ENCODE data around the gene AASDH. TPM values are rescaled to one million over a fixed set of nuclear protein-coding genes. Genes with fewer than 3 reads are reported as not detected.

AASDH gene
- total RNA-seq, 3 donors from 2014 or later (not counting 1 experiment from before 2014, with no cell fraction given), result 9.5 to 14.2 (median 9.6) TPM

- Histone ChIP-seq H3K36me3 (ENCODE audit: control insufficient read depth, insufficient read depth, low read length) (no peaks in the 10 kb centered on the region), H3K27ac (ENCODE audit: low read length) (no peak overlapping the region), H3K27me3 (ENCODE audit: control insufficient read depth, insufficient read depth, low read length) (no peaks in the 10 kb centered on the region), H3K4me1 (ENCODE audit: control insufficient read depth, insufficient read depth, low read length) (no peaks in the 10 kb centered on the region), H3K9me3 (ENCODE audit: control insufficient read depth, insufficient read depth, low read length) (no peaks in the 10 kb centered on the region), H3K4me3 (ENCODE audit: low read length) (no peak overlapping the region)
- intact Hi-C loops (cut with micrococcal nuclease), result no loop called here
- Mint-ChIP-seq H3K27ac (no peak overlapping the region), H3K4me1 (no peaks in the 10 kb centered on the region), H3K9me3 (no peaks in the 10 kb centered on the region), H3K27me3 (ENCODE audit: low read depth in 2 of 2) (no peaks in the 10 kb centered on the region), H3K36me3 (no peaks in the 10 kb centered on the region), H3K4me3 (no peak overlapping the region)
- DNase-seq, result no peak
- TF ChIP-seq, protein P1, sequence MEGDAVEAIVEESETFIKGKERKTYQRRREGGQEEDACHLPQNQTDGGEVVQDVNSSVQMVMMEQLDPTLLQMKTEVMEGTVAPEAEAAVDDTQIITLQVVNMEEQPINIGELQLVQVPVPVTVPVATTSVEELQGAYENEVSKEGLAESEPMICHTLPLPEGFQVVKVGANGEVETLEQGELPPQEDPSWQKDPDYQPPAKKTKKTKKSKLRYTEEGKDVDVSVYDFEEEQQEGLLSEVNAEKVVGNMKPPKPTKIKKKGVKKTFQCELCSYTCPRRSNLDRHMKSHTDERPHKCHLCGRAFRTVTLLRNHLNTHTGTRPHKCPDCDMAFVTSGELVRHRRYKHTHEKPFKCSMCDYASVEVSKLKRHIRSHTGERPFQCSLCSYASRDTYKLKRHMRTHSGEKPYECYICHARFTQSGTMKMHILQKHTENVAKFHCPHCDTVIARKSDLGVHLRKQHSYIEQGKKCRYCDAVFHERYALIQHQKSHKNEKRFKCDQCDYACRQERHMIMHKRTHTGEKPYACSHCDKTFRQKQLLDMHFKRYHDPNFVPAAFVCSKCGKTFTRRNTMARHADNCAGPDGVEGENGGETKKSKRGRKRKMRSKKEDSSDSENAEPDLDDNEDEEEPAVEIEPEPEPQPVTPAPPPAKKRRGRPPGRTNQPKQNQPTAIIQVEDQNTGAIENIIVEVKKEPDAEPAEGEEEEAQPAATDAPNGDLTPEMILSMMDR (IDR thresholded peaks at IDR 0.05), result no peak
- ATAC-seq, result no peak
- 93% methylated on average over 3 of the region's 3 CpGs for WGBS (ENCODE audit: insufficient coverage)
Measured at GRCh38 chr4:56417396-56417795, 30.1 kb upstream of the AASDH start.

GRCh38 chr4:56416349-56416748 is 29.1 kb upstream of the AASDH start:
- Mint-ChIP-seq H3K4me1 (no peaks in the 10 kb centered on the region), H3K4me3 (no peak overlapping the region), H3K27me3 (ENCODE audit: low read depth in 2 of 2) (no peaks in the 10 kb centered on the region), H3K9me3 (no peaks in the 10 kb centered on the region), H3K36me3 (no peaks in the 10 kb centered on the region), H3K27ac (no peak overlapping the region)
- no peak overlapping the region for H3K27ac ChIP-seq (ENCODE audit: low read length)
- no peaks in the 10 kb centered on the region for H3K27me3 ChIP-seq (ENCODE audit: control insufficient read depth, insufficient read depth, low read length)
- ATAC-seq, result no peak
- no peaks in the 10 kb centered on the region for H3K4me1 ChIP-seq (ENCODE audit: control insufficient read depth, insufficient read depth, low read length)
- 13% methylated on average over 1 of the region's 3 CpGs for WGBS (ENCODE audit: insufficient coverage)
- DNase-seq, result no peak
- H3K9me3 ChIP-seq (ENCODE audit: control insufficient read depth, insufficient read depth, low read length), result no peaks in the 10 kb centered on the region
- H3K36me3 ChIP-seq (ENCODE audit: control insufficient read depth, insufficient read depth, low read length), result no peaks in the 10 kb centered on the region
- intact Hi-C loops (cut with micrococcal nuclease), result no loop called here
- TF ChIP-seq, protein P1 (IDR thresholded peaks at IDR 0.05), result no peak
- no peak overlapping the region for H3K4me3 ChIP-seq (ENCODE audit: low read length)

GRCh38 chr4:56414135-56414670 is 26.9 kb upstream of the AASDH start:
- ATAC-seq (no peak), DNase-seq (no peak)
- H3K4me3 Mint-ChIP-seq, result no peak overlapping the region
- Histone ChIP-seq H3K4me3 (ENCODE audit: low read length) (no peak overlapping the region), H3K36me3 (ENCODE audit: control insufficient read depth, insufficient read depth, low read length) (no peaks in the 10 kb centered on the region), H3K9me3 (ENCODE audit: control insufficient read depth, insufficient read depth, low read length) (no peaks in the 10 kb centered on the region), H3K4me1 (ENCODE audit: control insufficient read depth, insufficient read depth, low read length) (no peaks in the 10 kb centered on the region), H3K27ac (ENCODE audit: low read length) (no peak overlapping the region), H3K27me3 (ENCODE audit: control insufficient read depth, insufficient read depth, low read length) (no peaks in the 10 kb centered on the region)
- TF ChIP-seq, protein P1 (IDR thresholded peaks at IDR 0.05), result no peak
- no peaks in the 10 kb centered on the region for H3K4me1 Mint-ChIP-seq
- no peak overlapping the region for H3K27ac Mint-ChIP-seq
- WGBS (ENCODE audit: insufficient coverage), result 98% methylated on average over 3 of the region's 4 CpGs
- H3K27me3 Mint-ChIP-seq (ENCODE audit: low read depth in 2 of 2), result no peaks in the 10 kb centered on the region
- no peaks in the 10 kb centered on the region for H3K36me3 Mint-ChIP-seq
- intact Hi-C loops (cut with micrococcal nuclease), result no loop called here
- no peaks in the 10 kb centered on the region for H3K9me3 Mint-ChIP-seq
